GM23338 (cell line): ENCODE measurements around the gene RTKN2. TPM values are rescaled to one million over a fixed set of nuclear protein-coding genes. Genes with fewer than 3 reads are reported as not detected.
A peak's percentile ranks its signal among the peaks of the same experiment; 100 is the strongest.

Source experiments
- ATAC-seq: fragments of 200-7000 bp; cut with Tn5 transposase; 3 replicates; pipeline ENCODE4 v1.9.1; 2020
- DNase-seq: peaks from one replicate; pipeline ENCODE4 v3.0.0-alpha.2; 2015; ENCODE audit warnings: low spot score
- H2AFZ ChIP-seq: fragments of 200-600 bp; sonication (generic); 2 replicates; pipeline ENCODE4 v1.8.0; 2016; ENCODE audit warnings: antibody characterized with exemption, mild to moderate bottlenecking, moderate library complexity
- H3F3A ChIP-seq: fragments of 200-600 bp; sonication (generic); replicated peaks from 2 replicates; pipeline ENCODE4 v1.8.0; 2017; ENCODE audit warnings: antibody characterized with exemption, mixed run types, low read depth
- H3K27ac ChIP-seq: fragments of 200-600 bp; sonication (generic); 2 replicates; pipeline ENCODE4 v1.6.1; 2016; ENCODE audit warnings: low read depth
- H3K27me3 ChIP-seq: fragments of 200-600 bp; sonication (generic); 2 replicates; pipeline ENCODE4 v1.8.0; 2016; ENCODE audit warnings: mild to moderate bottlenecking, mixed run types, moderate library complexity; ENCODE audit not compliant: insufficient read depth
- H3K36me3 ChIP-seq: fragments of 200-600 bp; sonication (generic); 2 replicates; pipeline ENCODE4 v1.8.0; 2016; ENCODE audit warnings: mild to moderate bottlenecking; ENCODE audit not compliant: insufficient read depth
- H3K4me1 ChIP-seq: fragments of 200-600 bp; sonication (generic); 2 replicates; pipeline ENCODE4 v1.8.0; 2016; ENCODE audit warnings: mild to moderate bottlenecking, moderate library complexity; ENCODE audit not compliant: insufficient read depth
- H3K4me2 ChIP-seq: fragments of 200-600 bp; sonication (generic); 2 replicates; pipeline ENCODE4 v1.7.1; 2017; ENCODE audit warnings: mixed run types
- H3K4me3 ChIP-seq: fragments of 200-600 bp; sonication (generic); 2 replicates; pipeline ENCODE4 v1.6.1; 2016; ENCODE audit warnings: mixed run types
- H3K79me2 ChIP-seq: fragments of 200-600 bp; sonication (generic); replicated peaks from 2 replicates; pipeline ENCODE4 v1.8.0; 2017; ENCODE audit warnings: mild to moderate bottlenecking; ENCODE audit not compliant: insufficient read depth
- H3K9me2 ChIP-seq: fragments of 200-600 bp; sonication (generic); 2 replicates; pipeline ENCODE4 v1.8.0; 2017; ENCODE audit not compliant: insufficient read depth
- H4K20me1 ChIP-seq: fragments of 200-600 bp; sonication (generic); replicated peaks from 2 replicates; pipeline ENCODE4 v1.8.0; 2017; ENCODE audit warnings: mild to moderate bottlenecking; ENCODE audit not compliant: insufficient read depth
- H3K27ac Mint-ChIP-seq: 2 replicates; pipeline ENCODE4 v1.8.0; 2020; ENCODE audit warnings: inconsistent platforms, mild to moderate bottlenecking, moderate library complexity, mixed read lengths
- H3K27me3 Mint-ChIP-seq: 3 replicates; pipeline ENCODE4 v1.8.0; 2022; ENCODE audit warnings: low read depth, mild to moderate bottlenecking, moderate library complexity, mixed read lengths, inconsistent platforms; ENCODE audit not compliant: insufficient read depth, poor library complexity
- H3K36me3 Mint-ChIP-seq: 3 replicates; pipeline ENCODE4 v1.8.0; 2021; ENCODE audit warnings: low read depth, mild to moderate bottlenecking, inconsistent platforms, moderate library complexity, mixed read lengths
- H3K4me1 Mint-ChIP-seq: 3 replicates; pipeline ENCODE4 v1.8.0; 2020; ENCODE audit warnings: mild to moderate bottlenecking, inconsistent platforms, mixed read lengths
- H3K4me3 Mint-ChIP-seq: 3 replicates; pipeline ENCODE4 v1.8.0; 2021; ENCODE audit warnings: moderate library complexity, mild to moderate bottlenecking, inconsistent platforms, mixed read lengths
- H3K9me3 Mint-ChIP-seq: 3 replicates; pipeline ENCODE4 v1.8.0; 2020; ENCODE audit warnings: moderate library complexity, mild to moderate bottlenecking, inconsistent platforms, mixed read lengths
- CREB1 ChIP-seq: fragments of 250-450 bp; sonication (Bioruptor Pico); IDR thresholded peaks from 2 replicates; pipeline ENCODE4 v1.5.0; 2020; ENCODE audit warnings: low read depth, mild to moderate bottlenecking, moderate library complexity
- CTCF ChIP-seq, 2 experiments: fragments of 200-600 bp in 1 of 2; sonication (generic) in 1 of 2; conservative IDR thresholded peaks; 2 replicates each; pipeline versions ENCODE4 v1.5.1 to v1.6.1; 2016 to 2017; ENCODE audit warnings: antibody characterized with exemption in 2 of 2, low read depth in 2 of 2, mild to moderate bottlenecking in 2 of 2, moderate library complexity in 1 of 2
- EZH2 ChIP-seq: fragments of 200-600 bp; sonication (generic); IDR thresholded peaks from one replicate; pipeline ENCODE4 v1.8.0; 2017; ENCODE audit warnings: antibody characterized with exemption, mild to moderate bottlenecking, low read depth; ENCODE audit not compliant: unreplicated experiment
- EZH2phosphoT487 ChIP-seq: fragments of 200-600 bp; sonication (generic); IDR thresholded peaks from one replicate; pipeline ENCODE4 v1.8.1; 2018; ENCODE audit warnings: antibody characterized with exemption; ENCODE audit not compliant: unreplicated experiment
- JUNB ChIP-seq: IDR thresholded peaks from one replicate; pipeline ENCODE4 v1.6.1; 2016; ENCODE audit warnings: antibody characterized with exemption; ENCODE audit not compliant: unreplicated experiment
- NANOG ChIP-seq: IDR thresholded peaks from 2 replicates; pipeline ENCODE4 v1.6.1; 2016; ENCODE audit warnings: antibody characterized with exemption, borderline replicate concordance
- POLR2AphosphoS5 ChIP-seq: IDR thresholded peaks from 2 replicates; pipeline ENCODE4 v1.6.1; 2016; ENCODE audit warnings: antibody characterized with exemption, low read depth
- STAT1 ChIP-seq: IDR thresholded peaks from one replicate; pipeline ENCODE4 v1.6.1; 2016; ENCODE audit warnings: antibody characterized with exemption; ENCODE audit not compliant: unreplicated experiment
- ZNF114 ChIP-seq: fragments of 250-450 bp; sonication (Bioruptor Pico); IDR thresholded peaks from 2 replicates; pipeline ENCODE4 v1.5.0; 2020; ENCODE audit warnings: mild to moderate bottlenecking, moderate library complexity
- ZNF331 ChIP-seq: fragments of 250-450 bp; sonication (Bioruptor Pico); IDR thresholded peaks from 2 replicates; pipeline ENCODE4 v1.5.0; 2020; ENCODE audit warnings: low read depth, mild to moderate bottlenecking, moderate library complexity
- polyA plus RNA-seq: library from polyadenylated mRNA; unstranded; fragments of >200 nt; fragmentation: Nextera tagmentation; extraction: Ambion mirVana; gene quantifications from 2 replicates; pipeline ENCODE4 v1.2.1, GENCODE V29; 2016
- total RNA-seq: library from RNA; depleted of rRNA; stranded (reverse); fragments of >200 nt; shearing (Covaris generic); gene quantifications from 2 replicates; pipeline ENCODE4 v1.2.3, GENCODE V29; 2014
- TF ChIP-seq, protein P1 (sequence below): IDR thresholded peaks from one replicate; pipeline ENCODE4 v1.6.1; 2018; ENCODE audit warnings: antibody characterized with exemption; ENCODE audit not compliant: unreplicated experiment
- TF ChIP-seq, protein P2 (sequence below): IDR thresholded peaks from 2 replicates; pipeline ENCODE4 v1.6.1; 2016; ENCODE audit warnings: antibody characterized with exemption
- TF ChIP-seq, protein P3 (sequence below): fragments of 250-450 bp; sonication (Bioruptor Pico); IDR thresholded peaks from 2 replicates; pipeline ENCODE4 v1.5.0; 2020; ENCODE audit warnings: mild to moderate bottlenecking, moderate library complexity

Gene RTKN2
- total and polyA plus RNA-seq, 2 experiments from 2014 or later: 15.3 to 23.6 TPM

- H3K4me3 Mint-ChIP-seq: no peak overlapping the region; the same call in 2 of the 3 replicates
- ATAC-seq: no peak
- peaks cover 23% of the 10 kb centered on the region for H3K4me1 ChIP-seq
- no peak overlapping the region for H3K27ac ChIP-seq
- peak overlapping the region; percentile 18; the same call in 1 of the 2 replicates for H3K4me3 ChIP-seq
- DNase-seq: no peak
- no peak overlapping the region for H3K27ac Mint-ChIP-seq
- H3K27me3 Mint-ChIP-seq: peaks cover 2% of the 10 kb centered on the region
- peaks cover 63% of the 10 kb centered on the region for H3K79me2 ChIP-seq
- TF ChIP-seq NANOG: no peak
- TF ChIP-seq POLR2AphosphoS5: no peak
- TF ChIP-seq ZNF331 (CRISPR knock-in tag): no peak
- TF ChIP-seq, protein P1, sequence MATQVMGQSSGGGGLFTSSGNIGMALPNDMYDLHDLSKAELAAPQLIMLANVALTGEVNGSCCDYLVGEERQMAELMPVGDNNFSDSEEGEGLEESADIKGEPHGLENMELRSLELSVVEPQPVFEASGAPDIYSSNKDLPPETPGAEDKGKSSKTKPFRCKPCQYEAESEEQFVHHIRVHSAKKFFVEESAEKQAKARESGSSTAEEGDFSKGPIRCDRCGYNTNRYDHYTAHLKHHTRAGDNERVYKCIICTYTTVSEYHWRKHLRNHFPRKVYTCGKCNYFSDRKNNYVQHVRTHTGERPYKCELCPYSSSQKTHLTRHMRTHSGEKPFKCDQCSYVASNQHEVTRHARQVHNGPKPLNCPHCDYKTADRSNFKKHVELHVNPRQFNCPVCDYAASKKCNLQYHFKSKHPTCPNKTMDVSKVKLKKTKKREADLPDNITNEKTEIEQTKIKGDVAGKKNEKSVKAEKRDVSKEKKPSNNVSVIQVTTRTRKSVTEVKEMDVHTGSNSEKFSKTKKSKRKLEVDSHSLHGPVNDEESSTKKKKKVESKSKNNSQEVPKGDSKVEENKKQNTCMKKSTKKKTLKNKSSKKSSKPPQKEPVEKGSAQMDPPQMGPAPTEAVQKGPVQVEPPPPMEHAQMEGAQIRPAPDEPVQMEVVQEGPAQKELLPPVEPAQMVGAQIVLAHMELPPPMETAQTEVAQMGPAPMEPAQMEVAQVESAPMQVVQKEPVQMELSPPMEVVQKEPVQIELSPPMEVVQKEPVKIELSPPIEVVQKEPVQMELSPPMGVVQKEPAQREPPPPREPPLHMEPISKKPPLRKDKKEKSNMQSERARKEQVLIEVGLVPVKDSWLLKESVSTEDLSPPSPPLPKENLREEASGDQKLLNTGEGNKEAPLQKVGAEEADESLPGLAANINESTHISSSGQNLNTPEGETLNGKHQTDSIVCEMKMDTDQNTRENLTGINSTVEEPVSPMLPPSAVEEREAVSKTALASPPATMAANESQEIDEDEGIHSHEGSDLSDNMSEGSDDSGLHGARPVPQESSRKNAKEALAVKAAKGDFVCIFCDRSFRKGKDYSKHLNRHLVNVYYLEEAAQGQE: no peak
- TF ChIP-seq EZH2phosphoT487: no peak
- TF ChIP-seq CTCF (conservative IDR thresholded peaks at IDR 0.05; ENCODE audit: low read depth in 2 of 2): no peak
- TF ChIP-seq STAT1: no peak
- no peak for TF ChIP-seq ZNF114
- TF ChIP-seq, protein P2, sequence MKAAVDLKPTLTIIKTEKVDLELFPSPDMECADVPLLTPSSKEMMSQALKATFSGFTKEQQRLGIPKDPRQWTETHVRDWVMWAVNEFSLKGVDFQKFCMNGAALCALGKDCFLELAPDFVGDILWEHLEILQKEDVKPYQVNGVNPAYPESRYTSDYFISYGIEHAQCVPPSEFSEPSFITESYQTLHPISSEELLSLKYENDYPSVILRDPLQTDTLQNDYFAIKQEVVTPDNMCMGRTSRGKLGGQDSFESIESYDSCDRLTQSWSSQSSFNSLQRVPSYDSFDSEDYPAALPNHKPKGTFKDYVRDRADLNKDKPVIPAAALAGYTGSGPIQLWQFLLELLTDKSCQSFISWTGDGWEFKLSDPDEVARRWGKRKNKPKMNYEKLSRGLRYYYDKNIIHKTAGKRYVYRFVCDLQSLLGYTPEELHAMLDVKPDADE: no peak
- no peak for TF ChIP-seq EZH2
- TF ChIP-seq JUNB: no peak
- no peak for TF ChIP-seq CREB1 (CRISPR knock-in tag)
- TF ChIP-seq, protein P3, sequence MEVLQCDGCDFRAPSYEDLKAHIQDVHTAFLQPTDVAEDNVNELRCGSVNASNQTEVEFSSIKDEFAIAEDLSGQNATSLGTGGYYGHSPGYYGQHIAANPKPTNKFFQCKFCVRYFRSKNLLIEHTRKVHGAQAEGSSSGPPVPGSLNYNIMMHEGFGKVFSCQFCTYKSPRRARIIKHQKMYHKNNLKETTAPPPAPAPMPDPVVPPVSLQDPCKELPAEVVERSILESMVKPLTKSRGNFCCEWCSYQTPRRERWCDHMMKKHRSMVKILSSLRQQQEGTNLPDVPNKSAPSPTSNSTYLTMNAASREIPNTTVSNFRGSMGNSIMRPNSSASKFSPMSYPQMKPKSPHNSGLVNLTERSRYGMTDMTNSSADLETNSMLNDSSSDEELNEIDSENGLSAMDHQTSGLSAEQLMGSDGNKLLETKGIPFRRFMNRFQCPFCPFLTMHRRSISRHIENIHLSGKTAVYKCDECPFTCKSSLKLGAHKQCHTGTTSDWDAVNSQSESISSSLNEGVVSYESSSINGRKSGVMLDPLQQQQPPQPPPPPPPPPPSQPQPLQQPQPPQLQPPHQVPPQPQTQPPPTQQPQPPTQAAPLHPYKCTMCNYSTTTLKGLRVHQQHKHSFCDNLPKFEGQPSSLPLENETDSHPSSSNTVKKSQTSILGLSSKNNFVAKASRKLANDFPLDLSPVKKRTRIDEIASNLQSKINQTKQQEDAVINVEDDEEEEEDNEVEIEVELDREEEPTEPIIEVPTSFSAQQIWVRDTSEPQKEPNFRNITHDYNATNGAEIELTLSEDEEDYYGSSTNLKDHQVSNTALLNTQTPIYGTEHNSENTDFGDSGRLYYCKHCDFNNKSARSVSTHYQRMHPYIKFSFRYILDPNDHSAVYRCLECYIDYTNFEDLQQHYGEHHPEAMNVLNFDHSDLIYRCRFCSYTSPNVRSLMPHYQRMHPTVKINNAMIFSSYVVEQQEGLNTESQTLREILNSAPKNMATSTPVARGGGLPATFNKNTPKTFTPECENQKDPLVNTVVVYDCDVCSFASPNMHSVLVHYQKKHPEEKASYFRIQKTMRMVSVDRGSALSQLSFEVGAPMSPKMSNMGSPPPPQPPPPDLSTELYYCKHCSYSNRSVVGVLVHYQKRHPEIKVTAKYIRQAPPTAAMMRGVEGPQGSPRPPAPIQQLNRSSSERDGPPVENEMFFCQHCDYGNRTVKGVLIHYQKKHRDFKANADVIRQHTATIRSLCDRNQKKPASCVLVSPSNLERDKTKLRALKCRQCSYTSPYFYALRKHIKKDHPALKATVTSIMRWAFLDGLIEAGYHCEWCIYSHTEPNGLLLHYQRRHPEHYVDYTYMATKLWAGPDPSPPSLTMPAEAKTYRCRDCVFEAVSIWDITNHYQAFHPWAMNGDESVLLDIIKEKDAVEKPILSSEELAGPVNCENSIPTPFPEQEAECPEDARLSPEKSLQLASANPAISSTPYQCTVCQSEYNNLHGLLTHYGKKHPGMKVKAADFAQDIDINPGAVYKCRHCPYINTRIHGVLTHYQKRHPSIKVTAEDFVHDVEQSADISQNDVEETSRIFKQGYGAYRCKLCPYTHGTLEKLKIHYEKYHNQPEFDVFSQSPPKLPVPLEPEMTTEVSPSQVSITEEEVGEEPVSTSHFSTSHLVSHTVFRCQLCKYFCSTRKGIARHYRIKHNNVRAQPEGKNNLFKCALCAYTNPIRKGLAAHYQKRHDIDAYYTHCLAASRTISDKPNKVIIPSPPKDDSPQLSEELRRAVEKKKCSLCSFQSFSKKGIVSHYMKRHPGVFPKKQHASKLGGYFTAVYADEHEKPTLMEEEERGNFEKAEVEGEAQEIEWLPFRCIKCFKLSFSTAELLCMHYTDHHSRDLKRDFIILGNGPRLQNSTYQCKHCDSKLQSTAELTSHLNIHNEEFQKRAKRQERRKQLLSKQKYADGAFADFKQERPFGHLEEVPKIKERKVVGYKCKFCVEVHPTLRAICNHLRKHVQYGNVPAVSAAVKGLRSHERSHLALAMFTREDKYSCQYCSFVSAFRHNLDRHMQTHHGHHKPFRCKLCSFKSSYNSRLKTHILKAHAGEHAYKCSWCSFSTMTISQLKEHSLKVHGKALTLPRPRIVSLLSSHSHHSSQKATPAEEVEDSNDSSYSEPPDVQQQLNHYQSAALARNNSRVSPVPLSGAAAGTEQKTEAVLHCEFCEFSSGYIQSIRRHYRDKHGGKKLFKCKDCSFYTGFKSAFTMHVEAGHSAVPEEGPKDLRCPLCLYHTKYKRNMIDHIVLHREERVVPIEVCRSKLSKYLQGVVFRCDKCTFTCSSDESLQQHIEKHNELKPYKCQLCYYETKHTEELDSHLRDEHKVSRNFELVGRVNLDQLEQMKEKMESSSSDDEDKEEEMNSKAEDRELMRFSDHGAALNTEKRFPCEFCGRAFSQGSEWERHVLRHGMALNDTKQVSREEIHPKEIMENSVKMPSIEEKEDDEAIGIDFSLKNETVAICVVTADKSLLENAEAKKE (CRISPR knock-in tag): no peak
- H3K4me2 ChIP-seq: 0 out of 2 replicates have a peak overlapping the region, but pooled peaks have one; percentile 42
- no peak overlapping the region for H2AFZ ChIP-seq
- peaks cover 8% of the 10 kb centered on the region; the same call in 1 of the 2 replicates for H3K27me3 ChIP-seq
- H3K9me3 Mint-ChIP-seq: no peaks in the 10 kb centered on the region
- peaks cover 10% of the 10 kb centered on the region for H4K20me1 ChIP-seq
- no peaks in the 10 kb centered on the region for H3K9me2 ChIP-seq
- peaks cover 9% of the 10 kb centered on the region; the same call in 2 of the 3 replicates for H3K36me3 Mint-ChIP-seq
- H3K36me3 ChIP-seq: peaks cover 8% of the 10 kb centered on the region; the same call in 1 of the 2 replicates
- peaks cover 32% of the 10 kb centered on the region for H3K4me1 Mint-ChIP-seq
- H3F3A ChIP-seq: 0 out of 2 replicates have a peak, but pooled peaks cover 2% of the 10 kb centered on the region
These were observed 2.5 kb downstream of the RTKN2 start for GRCh38 chr10:62266147-62266546.
